Activated T-cell treated with anti-CD3 and anti-CD28 coated beads for 24 hours (primary cell): ENCODE measurements around the gene SLCO4A1.

Source experiments
- DNase-seq: peaks from one replicate; pipeline ENCODE4 v3.0.0-alpha.2; 2020; ENCODE audit warnings: low read depth

SLCO4A1 gene

GRCh38 chr20:62685781-62686555, 43.7 kb downstream of the SLCO4A1 start:
- DNase-seq, result no peak

GRCh38 chr20:62686869-62687830, 44.8 kb downstream of the SLCO4A1 start:
- no peak for DNase-seq

- DNase-seq, result no peak
These were observed 45.8 kb downstream of the SLCO4A1 start for GRCh38 chr20:62688083-62688482.

- DNase-seq, result no peak
These were observed 46.7 kb downstream of the SLCO4A1 start for GRCh38 chr20:62688855-62689460.

GRCh38 chr20:62689861-62690260, 47.6 kb downstream of the SLCO4A1 start:
- no peak for DNase-seq

GRCh38 chr20:62690261-62690820, 48.0 kb downstream of the SLCO4A1 start:
- DNase-seq, result no peak

- no peak for DNase-seq
These were observed 49.2 kb downstream of the SLCO4A1 start for GRCh38 chr20:62691487-62691886.

GRCh38 chr20:62692176-62692575, 49.9 kb downstream of the SLCO4A1 start:
- DNase-seq, result no peak

- no peak for DNase-seq
These were observed 50.7 kb downstream of the SLCO4A1 start for GRCh38 chr20:62692801-62693523.

- no peak for DNase-seq
These were observed 51.2 kb downstream of the SLCO4A1 start for GRCh38 chr20:62693524-62693922.

- DNase-seq, result no peak
These were observed 51.8 kb downstream of the SLCO4A1 start for GRCh38 chr20:62694106-62694505.

- no peak for DNase-seq
These were observed 52.6 kb downstream of the SLCO4A1 start for GRCh38 chr20:62694868-62695267.

- DNase-seq, result no peak
These were observed 53.4 kb downstream of the SLCO4A1 start for GRCh38 chr20:62695448-62696414.

- DNase-seq, result no peak
These were observed 54.2 kb downstream of the SLCO4A1 start for GRCh38 chr20:62696434-62696957.

GRCh38 chr20:62696989-62697388, 54.7 kb downstream of the SLCO4A1 start:
- no peak for DNase-seq

GRCh38 chr20:62697468-62697912, 55.2 kb downstream of the SLCO4A1 start:
- no peak for DNase-seq

GRCh38 chr20:62698231-62698630, 55.9 kb downstream of the SLCO4A1 start:
- no peak for DNase-seq

GRCh38 chr20:62699296-62699695, 57.0 kb downstream of the SLCO4A1 start:
- DNase-seq, result no peak

- no peak for DNase-seq
These were observed 57.4 kb downstream of the SLCO4A1 start for GRCh38 chr20:62699741-62700140.
